RWPE2 (cell line): ENCODE measurements around the gene CCDC93.
A peak's percentile ranks its signal among the peaks of the same experiment; 100 is the strongest.

Experiments used
- ATAC-seq: fragments of 200-7000 bp; cut with Tn5 transposase; 3 replicates; pipeline ENCODE4 v1.9.1; 2021; ENCODE audit warnings: low read depth
- DNase-seq: peaks from one replicate; pipeline ENCODE4 v3.0.0-alpha.2; 2020; ENCODE audit warnings: low spot score
- H3K27ac ChIP-seq: fragments of 450-650 bp; 2 replicates; pipeline ENCODE4 v1.5.1; 2017; ENCODE audit warnings: mild to moderate bottlenecking; ENCODE audit not compliant: poor library complexity, severe bottlenecking
- H3K27me3 ChIP-seq: fragments of 250-450 bp; sonication (Bioruptor Pico); 2 replicates; pipeline ENCODE4 v1.5.1; 2021; ENCODE audit warnings: mild to moderate bottlenecking, moderate library complexity; ENCODE audit not compliant: insufficient read depth, poor library complexity, severe bottlenecking
- H3K36me3 ChIP-seq: fragments of 250-450 bp; sonication (Bioruptor Pico); 2 replicates; pipeline ENCODE4 v1.5.1; 2020; ENCODE audit warnings: low read depth, mild to moderate bottlenecking, moderate library complexity
- H3K4me1 ChIP-seq: fragments of 250-450 bp; sonication (Bioruptor Pico); 2 replicates; pipeline ENCODE4 v1.5.1; 2021; ENCODE audit warnings: mild to moderate bottlenecking, moderate library complexity; ENCODE audit not compliant: insufficient read depth, poor library complexity, severe bottlenecking
- H3K4me3 ChIP-seq: fragments of 250-450 bp; sonication (Bioruptor Pico); 2 replicates; pipeline ENCODE4 v1.5.1; 2021; ENCODE audit warnings: mild to moderate bottlenecking, moderate library complexity; ENCODE audit not compliant: severe bottlenecking
- H3K9me3 ChIP-seq: fragments of 250-450 bp; sonication (Bioruptor Pico); 2 replicates; pipeline ENCODE4 v1.5.1; 2021; ENCODE audit warnings: mild to moderate bottlenecking, moderate library complexity; ENCODE audit not compliant: severe bottlenecking
- CTCF ChIP-seq: fragments of 450-650 bp; IDR thresholded peaks from one replicate; pipeline ENCODE4 v1.5.1; 2017; ENCODE audit warnings: mild to moderate bottlenecking, moderate library complexity; ENCODE audit not compliant: poor library complexity, severe bottlenecking

CCDC93 gene

GRCh38 chr2:118013724-118014491 is at the start of gene CCDC93:
Gene CCDC93 (minus strand): TSS chr2:118014070. CDS start chr2:118013995, 75 bp downstream.
- no peaks in the 10 kb centered on the region for H3K9me3 ChIP-seq
- peak; percentile 76 for DNase-seq
- H3K27ac ChIP-seq = peak within 1 kb of the TSS; percentile 56
- peaks cover 6% of the 10 kb centered on the region for H3K36me3 ChIP-seq
- H3K27me3 ChIP-seq = no peaks in the 10 kb centered on the region
- peak within 1 kb of the TSS; percentile 83 for H3K4me3 ChIP-seq
- no peak for TF ChIP-seq CTCF
- peaks cover 3% of the 10 kb centered on the region for H3K4me1 ChIP-seq
- peak; percentile 77 for ATAC-seq

GRCh38 chr2:118062669-118063068 is 48.8 kb upstream of the CCDC93 start:
- Histone ChIP-seq H3K27me3 (no peaks in the 10 kb centered on the region), H3K4me3 (no peak overlapping the region), H3K9me3 (no peaks in the 10 kb centered on the region), H3K36me3 (no peaks in the 10 kb centered on the region), H3K4me1 (no peaks in the 10 kb centered on the region), H3K27ac (no peak overlapping the region)
- no peak for TF ChIP-seq CTCF
- ATAC-seq (no peak), DNase-seq (no peak)

GRCh38 chr2:118062048-118062447 is 48.2 kb upstream of the CCDC93 start:
- H3K4me3 ChIP-seq = no peak overlapping the region
- no peaks in the 10 kb centered on the region for H3K4me1 ChIP-seq
- ATAC-seq (0 out of 3 replicates have a peak, but pooled peaks have one; percentile 35), DNase-seq (no peak)
- H3K27me3 ChIP-seq = no peaks in the 10 kb centered on the region
- H3K27ac ChIP-seq = no peak overlapping the region
- no peak for TF ChIP-seq CTCF
- H3K36me3 ChIP-seq = no peaks in the 10 kb centered on the region
- no peaks in the 10 kb centered on the region for H3K9me3 ChIP-seq

GRCh38 chr2:118061135-118061955 is 47.5 kb upstream of the CCDC93 start:
- H3K36me3 ChIP-seq = no peaks in the 10 kb centered on the region
- H3K27ac ChIP-seq = no peak overlapping the region
- no peak for DNase-seq
- no peaks in the 10 kb centered on the region for H3K9me3 ChIP-seq
- TF ChIP-seq CTCF = peak; percentile 82
- no peak overlapping the region for H3K4me3 ChIP-seq
- peak; percentile 87 for ATAC-seq
- no peaks in the 10 kb centered on the region for H3K27me3 ChIP-seq
- H3K4me1 ChIP-seq = no peaks in the 10 kb centered on the region
